HUES64 (cell line): Measurements from ENCODE around the gene PARP6.
A peak's percentile ranks its signal among the peaks of the same experiment; 100 is the strongest.

Source experiments
- H3K27ac ChIP-seq: 2 replicates; pipeline ENCODE4 v1.7.0; 2013; ENCODE audit warnings: low read depth, low read length, inconsistent platforms
- H3K27me3 ChIP-seq: 2 replicates; pipeline ENCODE4 v1.6.1; 2013; ENCODE audit warnings: mild to moderate bottlenecking, low read length; ENCODE audit not compliant: insufficient read depth
- H3K36me3 ChIP-seq: 2 replicates; pipeline ENCODE4 v1.6.1; 2013; ENCODE audit warnings: mild to moderate bottlenecking, low read length; ENCODE audit not compliant: insufficient read depth
- H3K4me1 ChIP-seq: 2 replicates; pipeline ENCODE4 v1.6.1; 2013; ENCODE audit warnings: mild to moderate bottlenecking, low read length, moderate library complexity; ENCODE audit not compliant: insufficient read depth
- H3K4me3 ChIP-seq: 2 replicates; pipeline ENCODE4 v1.5.1; 2013; ENCODE audit warnings: mild to moderate bottlenecking, low read length, moderate library complexity
- H3K9ac ChIP-seq: 2 replicates; pipeline ENCODE4 v1.6.1; 2013; ENCODE audit warnings: mild to moderate bottlenecking, low read depth, low read length
- H3K9me3 ChIP-seq: 2 replicates; pipeline ENCODE4 v1.6.1; 2013; ENCODE audit warnings: low read depth, low read length; ENCODE audit not compliant: insufficient read depth
- WGBS: fragments of 150-250, 120-280 bp; methylation state at CpG from one replicate; pipeline ENCODE4 v1.1.7; 2013; ENCODE audit warnings: missing lambda C conversion rate; 5-methylcytosine and 5-hydroxymethylcytosine counted together

PARP6 gene

GRCh38 chr15:72239652-72240051, 32.7 kb downstream of the PARP6 start:
- no peak overlapping the region for H3K9ac ChIP-seq
- H3K27me3 ChIP-seq, result peaks cover 81% of the 10 kb centered on the region
- no peak overlapping the region for H3K4me3 ChIP-seq
- no peaks in the 10 kb centered on the region for H3K9me3 ChIP-seq
- H3K4me1 ChIP-seq, result peaks cover 34% of the 10 kb centered on the region; the same call in 1 of the 2 replicates
- H3K27ac ChIP-seq, result no peak overlapping the region
- H3K36me3 ChIP-seq, result peaks cover 35% of the 10 kb centered on the region

- Histone ChIP-seq H3K9me3 (no peaks in the 10 kb centered on the region), H3K27me3 (peaks cover 81% of the 10 kb centered on the region), H3K4me1 (peaks cover 33% of the 10 kb centered on the region; the same call in 1 of the 2 replicates), H3K36me3 (peaks cover 28% of the 10 kb centered on the region), H3K27ac (no peak overlapping the region), H3K4me3 (no peak overlapping the region), H3K9ac (no peak overlapping the region)
- WGBS, result 97% methylated on average over 3 of the region's 3 CpGs
Observed at GRCh38 chr15:72238586-72238985, 33.8 kb downstream of the PARP6 start.

- Histone ChIP-seq H3K9ac (peak overlapping the region; percentile 28; the same call in 1 of the 2 replicates), H3K4me3 (no peak overlapping the region), H3K27ac (no peak overlapping the region), H3K27me3 (peaks cover 84% of the 10 kb centered on the region), H3K9me3 (no peaks in the 10 kb centered on the region), H3K4me1 (peaks cover 26% of the 10 kb centered on the region; the same call in 1 of the 2 replicates), H3K36me3 (peaks cover 28% of the 10 kb centered on the region)
- 91% methylated on average over 1 of the region's 1 CpG for WGBS
Observed at GRCh38 chr15:72237853-72238224, 34.5 kb downstream of the PARP6 start.

DNA sequence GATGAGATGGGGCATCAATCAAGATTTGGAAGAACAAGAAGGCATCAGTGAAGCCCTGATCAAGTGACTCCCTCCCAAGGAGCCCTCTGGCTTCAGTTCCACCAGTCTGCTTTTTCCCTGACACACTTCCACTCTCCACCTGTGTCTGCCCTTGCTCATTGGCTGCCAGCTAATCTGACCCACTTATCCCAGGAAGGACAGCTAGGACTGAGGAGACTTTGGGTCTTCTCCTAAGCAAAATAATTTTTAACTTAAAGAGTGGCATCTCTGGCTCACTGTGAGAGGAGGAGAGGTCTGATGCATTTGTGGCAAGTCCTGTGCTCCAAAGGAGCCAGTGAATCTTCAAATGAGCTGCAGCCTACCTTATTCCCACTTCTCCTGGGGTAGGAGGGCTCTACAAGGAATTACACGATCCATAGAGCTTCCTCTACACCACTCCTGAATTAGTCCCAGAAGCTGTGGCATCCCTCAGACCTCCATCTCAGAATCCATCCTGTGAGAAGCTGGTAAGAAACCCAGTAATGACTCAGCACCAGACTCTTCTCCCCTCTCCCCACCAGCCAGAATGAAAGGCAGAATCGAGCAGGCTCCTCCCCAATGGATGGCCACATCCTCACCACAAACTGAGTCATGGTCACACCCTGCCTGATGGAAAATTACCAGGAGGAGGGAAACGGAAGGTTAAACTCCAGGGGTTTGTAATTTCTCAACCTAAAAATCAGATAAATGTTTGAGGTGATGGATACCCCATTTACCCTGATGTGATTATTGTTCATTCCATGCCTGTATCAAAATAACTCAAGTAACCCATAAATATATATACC, 35.1 kb downstream of the PARP6 start:
- peaks cover 28% of the 10 kb centered on the region for H3K4me1 ChIP-seq
- peak overlapping the region; percentile 31; the same call in 1 of the 2 replicates for H3K27ac ChIP-seq
- peaks cover 26% of the 10 kb centered on the region for H3K36me3 ChIP-seq
- peak overlapping the region; percentile 32; the same call in 1 of the 2 replicates for H3K4me3 ChIP-seq
- peaks cover 89% of the 10 kb centered on the region for H3K27me3 ChIP-seq
- H3K9me3 ChIP-seq, result no peaks in the 10 kb centered on the region
- 57% methylated on average over 2 of the region's 3 CpGs for WGBS
- peak overlapping the region; percentile 61; the same call in 1 of the 2 replicates for H3K9ac ChIP-seq

- Histone ChIP-seq H3K27ac (no peak overlapping the region), H3K27me3 (peaks cover 85% of the 10 kb centered on the region), H3K9ac (no peak overlapping the region; the same call in 1 of the 2 replicates), H3K36me3 (peaks cover 18% of the 10 kb centered on the region), H3K9me3 (no peaks in the 10 kb centered on the region), H3K4me3 (peak overlapping the region; percentile 32; the same call in 1 of the 2 replicates), H3K4me1 (peaks cover 29% of the 10 kb centered on the region)
- WGBS, result 94% methylated on average over 2 of the region's 2 CpGs
Observed at GRCh38 chr15:72236381-72237003, 35.9 kb downstream of the PARP6 start.

GRCh38 chr15:72235298-72235697, 37.1 kb downstream of the PARP6 start:
- Histone ChIP-seq H3K9me3 (no peaks in the 10 kb centered on the region), H3K4me3 (no peak overlapping the region), H3K27me3 (peaks cover 73% of the 10 kb centered on the region), H3K36me3 (peaks cover 6% of the 10 kb centered on the region), H3K4me1 (peaks cover 29% of the 10 kb centered on the region), H3K9ac (no peak overlapping the region), H3K27ac (no peak overlapping the region)
- whole genome bisulfite sequencing, result 89% methylated on average over 4 of the region's 4 CpGs

DNA sequence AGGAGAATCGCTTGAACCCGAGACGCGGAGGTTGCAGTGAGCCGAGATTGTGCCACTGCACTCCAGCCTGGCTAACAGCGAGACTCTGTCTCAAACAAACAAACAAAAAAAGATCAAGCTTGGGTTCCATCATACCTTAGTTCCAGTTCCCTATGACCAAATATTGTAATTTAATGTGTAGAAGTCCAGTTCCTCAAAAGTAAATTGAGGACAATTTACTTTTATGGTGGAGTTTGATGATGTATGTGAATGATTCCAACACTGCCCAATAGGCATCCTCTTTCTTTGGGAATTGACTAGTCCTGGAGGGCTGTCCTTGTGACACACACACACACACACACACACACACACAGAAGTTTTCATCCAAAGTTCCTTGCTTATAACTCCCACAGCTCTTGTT, 38.6 kb downstream of the PARP6 start:
- Histone ChIP-seq H3K9ac (no peak overlapping the region), H3K4me3 (no peak overlapping the region), H3K27me3 (peaks cover 60% of the 10 kb centered on the region), H3K4me1 (peaks cover 36% of the 10 kb centered on the region), H3K27ac (no peak overlapping the region), H3K36me3 (peaks cover 6% of the 10 kb centered on the region; the same call in 1 of the 2 replicates), H3K9me3 (no peaks in the 10 kb centered on the region)
- 95% methylated on average over 6 of the region's 6 CpGs for WGBS

DNA sequence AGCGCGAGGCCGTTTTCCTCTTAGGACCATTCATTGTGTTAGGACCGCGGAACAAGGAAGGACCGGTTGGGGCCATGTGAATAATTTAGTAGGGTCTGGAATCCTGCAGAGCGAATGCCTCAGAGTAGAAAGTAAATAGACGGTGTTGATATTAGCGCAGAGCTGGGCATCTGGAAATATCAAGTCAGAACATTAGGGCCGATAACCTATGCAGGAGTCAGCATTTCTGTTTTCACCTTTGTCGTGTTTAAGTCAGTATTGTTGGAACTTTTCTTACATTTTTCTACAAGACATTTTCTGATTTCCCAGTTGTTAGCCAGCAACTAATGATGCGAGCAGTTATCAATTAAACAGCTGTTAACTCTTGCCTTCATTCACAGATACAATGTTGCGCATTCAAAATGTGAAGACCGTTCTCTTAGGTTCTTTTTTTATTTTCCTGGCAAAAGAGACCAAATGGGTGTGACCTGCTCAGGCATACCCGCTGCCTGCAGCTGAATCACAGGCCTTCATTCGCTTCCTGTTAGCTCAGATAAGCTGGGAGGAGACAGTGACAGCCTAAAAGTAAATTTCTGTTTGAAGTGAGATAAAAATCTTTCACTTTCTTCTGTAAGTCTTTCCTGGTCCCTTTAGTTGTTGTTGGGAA, 40.4 kb downstream of the PARP6 start:
- peak overlapping the region; percentile 82 for H3K9ac ChIP-seq
- H3K9me3 ChIP-seq, result no peaks in the 10 kb centered on the region
- H3K4me3 ChIP-seq, result peak overlapping the region; percentile 100
- peaks cover 47% of the 10 kb centered on the region for H3K27me3 ChIP-seq
- 13% methylated on average over 16 of the region's 16 CpGs for WGBS
- H3K27ac ChIP-seq, result peak overlapping the region; percentile 89
- H3K4me1 ChIP-seq, result peaks cover 36% of the 10 kb centered on the region
- H3K36me3 ChIP-seq, result peaks cover 6% of the 10 kb centered on the region; the same call in 1 of the 2 replicates

DNA sequence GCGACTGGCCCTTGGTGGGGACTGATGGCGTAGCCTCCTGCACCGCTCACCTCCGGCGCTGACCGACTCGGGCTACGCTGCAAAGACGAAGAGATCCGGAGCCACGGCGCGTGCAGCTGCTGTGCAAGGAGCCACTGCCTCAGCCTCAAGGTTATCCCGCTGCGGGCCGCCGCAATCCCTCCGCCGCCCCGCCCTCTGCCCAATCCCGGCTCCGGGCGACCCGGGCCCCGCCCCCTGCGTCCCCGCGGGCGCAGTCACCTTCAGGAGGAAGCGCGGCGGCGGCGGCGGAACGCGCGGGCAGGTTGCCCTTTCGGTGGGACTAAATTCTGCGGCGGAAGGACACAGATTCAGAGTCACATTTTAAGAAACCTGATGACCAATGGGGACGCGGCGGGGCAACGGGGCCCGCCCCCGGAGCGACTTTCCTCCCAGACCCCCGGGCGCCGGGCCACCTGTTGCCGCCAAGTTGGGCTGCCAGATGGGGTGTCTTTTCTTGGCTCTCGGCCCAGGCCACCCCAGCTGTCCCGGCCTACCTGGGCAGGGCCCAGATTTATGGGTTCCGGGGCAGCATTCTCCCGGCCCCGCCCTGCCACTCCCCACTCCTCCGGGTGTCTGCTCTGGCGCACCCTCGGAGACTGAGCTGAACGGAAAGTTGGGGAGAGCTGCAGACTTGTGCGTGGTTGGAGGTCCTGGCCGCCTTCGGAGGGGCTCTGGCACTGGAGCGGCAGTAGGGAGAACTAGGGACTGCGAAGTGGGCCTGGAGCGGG, 41.1 kb downstream of the PARP6 start, which contains the start of gene PKM:
TSS of gene PKM (minus strand) at position 125 of the 767 bp plus-strand sequence. CDS start 12,093 bp downstream, outside the sequence.
- Histone ChIP-seq H3K9ac (peak within 1 kb of the TSS; percentile 98), H3K9me3 (no peaks in the 10 kb centered on the region), H3K4me1 (peaks cover 34% of the 10 kb centered on the region), H3K27me3 (peaks cover 40% of the 10 kb centered on the region), H3K36me3 (peaks cover 6% of the 10 kb centered on the region; the same call in 1 of the 2 replicates), H3K27ac (peak within 1 kb of the TSS; percentile 92), H3K4me3 (peak within 1 kb of the TSS; percentile 100)
- WGBS, result under 1% methylated on average over 67 of the region's 67 CpGs

GRCh38 chr15:72230197-72231065, 41.9 kb downstream of the PARP6 start:
- Histone ChIP-seq H3K4me1 (peaks cover 41% of the 10 kb centered on the region), H3K27ac (peak overlapping the region; percentile 92)
- under 1% methylated on average over 79 of the region's 79 CpGs for WGBS

More at GRCh38 chr15:72230197-72231065, 41.9 kb downstream of the PARP6 start:
- peak overlapping the region; percentile 100 for H3K4me3 ChIP-seq
- H3K9ac ChIP-seq, result peak overlapping the region; percentile 98
- no peaks in the 10 kb centered on the region for H3K9me3 ChIP-seq
- H3K27me3 ChIP-seq, result peaks cover 33% of the 10 kb centered on the region
- H3K36me3 ChIP-seq, result peaks cover 13% of the 10 kb centered on the region
